Small intestine (tissue), 7 donors: ENCODE results near the gene SH2B2. TPM values are rescaled to one million over a fixed set of nuclear protein-coding genes. Genes with fewer than 3 reads are reported as not detected.

Experiments
- DNase-seq, 2 donors: peaks; one replicate each; pipeline versions ENCODE4 v3.0.0 to v3.0.0-alpha.2; 2013
- FAIRE-seq: peaks from 2 replicates; lab custom pipeline; 2012; peaks lifted over from hg19 to GRCh38; lab: Jason Lieb, UNC
- H3K27ac ChIP-seq, 3 donors: one replicate each; pipeline ENCODE4 v1.5.1; 2013; ENCODE audit warnings: low read length in 2 of 3, mild to moderate bottlenecking in 2 of 3, control low read depth in 1 of 3, inconsistent platforms in 1 of 3, low read depth in 1 of 3, moderate library complexity in 1 of 3
- H3K27me3 ChIP-seq, 3 donors: one replicate each; pipeline ENCODE4 v1.6.1; 2013; ENCODE audit warnings: low read length in 3 of 3, inconsistent platforms in 1 of 3; ENCODE audit not compliant: control insufficient read depth in 3 of 3, insufficient read depth in 3 of 3
- H3K36me3 ChIP-seq, 3 donors: one replicate each; pipeline ENCODE4 v1.6.1; 2013; ENCODE audit warnings: low read length in 3 of 3, inconsistent platforms in 1 of 3, low read depth in 1 of 3, mild to moderate bottlenecking in 1 of 3, moderate library complexity in 1 of 3; ENCODE audit not compliant: control insufficient read depth in 3 of 3, insufficient read depth in 2 of 3
- H3K4me1 ChIP-seq, 3 donors: one replicate each; pipeline ENCODE4 v1.6.1; 2013; ENCODE audit warnings: low read length in 2 of 3, inconsistent platforms in 1 of 3, low read depth in 1 of 3, mild to moderate bottlenecking in 1 of 3, moderate library complexity in 1 of 3; ENCODE audit not compliant: control insufficient read depth in 3 of 3, insufficient read depth in 2 of 3
- H3K4me3 ChIP-seq, 3 donors: one replicate each; pipeline ENCODE4 v1.5.1; 2013; ENCODE audit warnings: low read length in 3 of 3, control low read depth in 1 of 3, inconsistent platforms in 1 of 3, low read depth in 1 of 3, mild to moderate bottlenecking in 1 of 3, moderate library complexity in 1 of 3
- H3K9me3 ChIP-seq, 2 donors: one replicate each; pipeline ENCODE4 v1.6.1; 2013; ENCODE audit warnings: low read depth in 1 of 2, low read length in 1 of 2; ENCODE audit not compliant: control insufficient read depth in 2 of 2, insufficient read depth in 1 of 2
- WGBS, 3 donors: extraction: QIAGEN DNeasy Blood & Tissue Kit; methylation state at CpG; one replicate each; pipeline ENCODE4 v1.1.7; 2013; 5-methylcytosine and 5-hydroxymethylcytosine counted together
- polyA plus RNA-seq, 4 donors: library from polyadenylated mRNA; stranded (reverse) in 3 of 4; unstranded in 1 of 4; fragments of 200-250 nt in 3 of 4; fragments of 120-200 nt in 1 of 4; gene quantifications; one replicate each; pipeline versions ENCODE4 v1.2.1 to v1.2.3, GENCODE V29; 2013
- donor health status: healthy with polysubstance abuse.
- donor health status: control.
- donor health status: control.
- donor health status: Bipolar disorder and iron deficiency.
- donor health status: healthy.

The SH2B2 gene
- polyA plus RNA-seq, 4 donors = 0.67 to 2.5 (median 1.6) TPM

DNA sequence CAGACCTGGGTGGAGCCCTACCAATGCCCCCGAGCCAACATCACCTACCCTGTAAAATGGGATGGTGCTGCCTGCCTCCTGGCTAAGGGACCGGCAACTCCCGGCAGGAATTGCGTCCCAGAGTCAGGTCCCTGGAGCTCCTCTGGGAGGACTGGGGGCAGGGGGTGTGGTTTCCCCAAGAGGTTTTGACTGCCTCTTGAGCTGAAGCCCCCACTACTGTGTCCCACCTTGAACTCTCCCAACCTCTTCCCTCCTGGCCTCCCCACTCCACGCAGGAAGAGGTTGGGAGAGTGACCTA is 1.3 kb downstream of the SH2B2 start:
- H3K4me1 ChIP-seq = peaks cover 0 to 14% (median 0%) of the 10 kb centered on the region in 3 donors
- FAIRE-seq (no peak), DNase-seq (no peak)
- H3K36me3 ChIP-seq = peaks cover 0 to 5% (median 0%) of the 10 kb centered on the region in 3 donors
- no peak overlapping the region for H3K27ac ChIP-seq
- H3K9me3 ChIP-seq = no peaks in the 10 kb centered on the region
- 13 to 18% (median 15%) methylated on average over 5 of the region's 5 CpGs for WGBS, 3 donors
- peaks cover 0 to 15% (median 0%) of the 10 kb centered on the region in 3 donors for H3K27me3 ChIP-seq
- H3K4me3 ChIP-seq = peak overlapping the region; percentile 59 to 85 (median 66)

DNA sequence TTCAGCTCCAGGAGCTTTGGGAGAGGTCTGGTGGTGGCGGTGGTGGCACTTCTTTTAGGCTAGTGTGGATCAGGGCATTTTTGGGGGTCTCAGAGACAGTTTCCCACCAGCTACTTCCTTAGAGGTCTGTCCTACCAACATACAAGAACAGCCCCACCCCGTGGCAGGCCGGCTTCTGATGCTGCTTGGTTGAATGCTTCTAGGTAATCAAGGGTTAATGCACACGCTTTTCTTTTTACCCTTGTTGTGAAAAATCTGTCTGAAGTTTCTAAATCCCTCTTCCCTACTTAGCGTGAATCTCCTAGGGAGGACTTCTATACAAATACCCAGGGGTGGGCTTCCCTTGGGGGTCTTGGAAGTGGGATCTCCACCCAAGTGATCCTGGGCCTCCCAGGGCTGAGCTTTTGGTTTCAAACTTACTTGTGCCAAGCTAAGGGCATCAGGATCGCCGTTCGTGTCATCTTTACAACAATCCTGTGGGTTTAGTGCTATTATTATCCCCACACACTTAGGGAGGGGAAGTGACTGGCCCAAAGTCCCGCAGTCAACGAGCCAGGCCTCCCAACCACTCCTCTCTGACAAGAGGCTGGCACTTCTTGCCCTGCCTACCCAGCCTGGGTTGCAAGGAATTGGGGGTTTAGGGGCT is 1.7 kb downstream of the SH2B2 start:
- WGBS, 3 donors = 25 to 33% (median 32%) methylated on average over 10 of the region's 10 CpGs
- H3K4me1 ChIP-seq = peaks cover 0 to 14% (median 0%) of the 10 kb centered on the region in 3 donors
- H3K36me3 ChIP-seq = no peaks in the 10 kb centered on the region
- H3K4me3 ChIP-seq = peak overlapping the region in 2 of 3 donors; percentile 66 to 85
- H3K9me3 ChIP-seq = no peaks in the 10 kb centered on the region
- FAIRE-seq (no peak), DNase-seq (no peak)
- no peak overlapping the region for H3K27ac ChIP-seq
- H3K27me3 ChIP-seq = peaks cover 0 to 17% (median 0%) of the 10 kb centered on the region in 3 donors

GRCh38 chr7:102289057-102289456 is 2.4 kb downstream of the SH2B2 start:
- no peak overlapping the region for H3K4me3 ChIP-seq
- peaks cover 0 to 21% (median 0%) of the 10 kb centered on the region in 3 donors for H3K27me3 ChIP-seq
- no peaks in the 10 kb centered on the region for H3K9me3 ChIP-seq
- DNase-seq (no peak), FAIRE-seq (no peak)
- WGBS, 3 donors = 79 to 86% (median 81%) methylated on average over 9 of the region's 9 CpGs
- H3K4me1 ChIP-seq = peaks cover 0 to 14% (median 0%) of the 10 kb centered on the region in 3 donors
- peak overlapping the region in 1 of 3 donors; percentile 17 for H3K27ac ChIP-seq
- H3K36me3 ChIP-seq = no peaks in the 10 kb centered on the region

GRCh38 chr7:102291056-102291915 is 4.6 kb downstream of the SH2B2 start:
- H3K36me3 ChIP-seq = no peaks in the 10 kb centered on the region
- H3K9me3 ChIP-seq = no peaks in the 10 kb centered on the region
- DNase-seq = no peak
- H3K27me3 ChIP-seq = peaks cover 0 to 18% (median 0%) of the 10 kb centered on the region in 3 donors
- H3K27ac ChIP-seq = no peak overlapping the region
- H3K4me3 ChIP-seq = no peak overlapping the region
- H3K4me1 ChIP-seq = peaks cover 0 to 9% (median 0%) of the 10 kb centered on the region in 3 donors
- WGBS, 3 donors = 67 to 75% (median 70%) methylated on average over 18 of the region's 18 CpGs
- no peak for FAIRE-seq

GRCh38 chr7:102291916-102292267 is 5.2 kb downstream of the SH2B2 start:
- DNase-seq = no peak
- H3K4me3 ChIP-seq = no peak overlapping the region
- no peak for FAIRE-seq
- no peak overlapping the region for H3K27ac ChIP-seq
- H3K36me3 ChIP-seq = no peaks in the 10 kb centered on the region
- H3K4me1 ChIP-seq = peaks cover 0 to 9% (median 0%) of the 10 kb centered on the region in 3 donors
- WGBS, 3 donors = 61 to 76% (median 76%) methylated on average over 2 of the region's 2 CpGs
- peaks cover 0 to 18% (median 0%) of the 10 kb centered on the region in 3 donors for H3K27me3 ChIP-seq
- no peaks in the 10 kb centered on the region for H3K9me3 ChIP-seq

GRCh38 chr7:102292813-102293798 is 6.4 kb downstream of the SH2B2 start:
- no peak overlapping the region for H3K27ac ChIP-seq
- no peaks in the 10 kb centered on the region for H3K36me3 ChIP-seq
- H3K4me3 ChIP-seq = no peak overlapping the region
- peaks cover 0 to 17% (median 0%) of the 10 kb centered on the region in 3 donors for H3K27me3 ChIP-seq
- no peak for DNase-seq
- no peak for FAIRE-seq
- H3K9me3 ChIP-seq = no peaks in the 10 kb centered on the region
- H3K4me1 ChIP-seq = peaks cover 0 to 4% (median 0%) of the 10 kb centered on the region in 3 donors
- 29 to 47% (median 32%) methylated on average over 29 to 36 of the region's 36 CpGs for WGBS, 3 donors

GRCh38 chr7:102294589-102294988 is 7.9 kb downstream of the SH2B2 start:
- DNase-seq = no peak
- Histone ChIP-seq H3K27me3 (peaks cover 0 to 19% (median 0%) of the 10 kb centered on the region in 3 donors), H3K27ac (no peak overlapping the region), H3K4me1 (no peaks in the 10 kb centered on the region), H3K9me3 (no peaks in the 10 kb centered on the region), H3K36me3 (no peaks in the 10 kb centered on the region), H3K4me3 (no peak overlapping the region)
- FAIRE-seq = no peak
- WGBS, 3 donors = 80 to 92% (median 90%) methylated on average over 3 of the region's 3 CpGs
